Bronchial smooth muscle cell (primary cell): ENCODE results near the gene HSP90B1. TPM values are rescaled to one million over a fixed set of nuclear protein-coding genes. Genes with fewer than 3 reads are reported as not detected.

ENCODE experiments used
- total RNA-seq: library from RNA; depleted of rRNA; stranded (reverse); fragments of >200 nt; gene quantifications from 2 replicates; pipeline ENCODE4 v1.2.1, GENCODE V29; 2014

Gene HSP90B1
- 412 and 615 TPM in 2 replicates for total RNA-seq

GRCh38 chr12:103930034-103930786, at the start of gene HSP90B1:
TSS of gene HSP90B1 (plus strand) at chr12:103930410. CDS start at chr12:103930516, 106 bp downstream.

DNA sequence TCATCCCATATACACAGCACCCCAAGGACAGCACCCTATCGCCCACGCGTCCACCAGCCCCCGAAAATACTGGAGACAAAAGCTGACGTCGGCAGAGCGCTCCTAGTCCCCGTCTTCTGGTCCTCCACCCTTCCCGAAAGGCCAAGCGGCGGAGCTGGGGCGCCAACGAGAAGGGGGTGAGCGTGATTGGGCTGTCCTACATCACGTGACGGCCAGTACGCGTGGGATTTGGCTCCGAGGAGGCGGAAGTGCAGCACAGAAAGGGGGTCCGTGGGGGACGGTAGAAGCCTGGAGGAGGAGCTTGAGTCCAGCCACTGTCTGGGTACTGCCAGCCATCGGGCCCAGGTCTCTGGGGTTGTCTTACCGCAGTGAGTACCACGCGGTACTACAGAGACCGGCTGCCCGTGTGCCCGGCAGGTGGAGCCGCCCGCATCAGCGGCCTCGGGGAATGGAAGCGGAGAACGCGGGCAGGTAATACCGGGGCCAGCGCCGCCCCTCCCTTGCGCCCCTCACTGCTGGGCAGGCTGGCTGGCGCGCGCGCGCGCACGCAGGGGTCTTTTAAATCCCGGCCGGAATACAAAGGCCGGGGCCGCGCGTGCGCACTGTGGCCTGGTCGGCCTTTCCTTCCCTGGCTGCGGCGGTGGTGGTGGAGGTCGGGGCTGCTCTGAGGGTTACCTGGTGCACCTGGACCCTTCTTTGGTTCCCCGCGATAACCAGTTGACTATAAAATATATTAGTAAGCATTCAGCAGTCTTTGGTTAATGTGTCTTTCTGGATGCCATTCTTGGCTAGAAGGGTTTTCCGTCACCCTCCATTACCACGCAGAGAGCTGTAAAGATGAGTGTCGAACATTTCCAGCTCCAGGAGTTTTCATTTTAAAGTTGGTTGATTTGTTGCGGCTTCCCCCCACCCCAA, 35.6 kb downstream of the HSP90B1 start, which contains the start of gene TDG:
Gene TDG, plus strand, starts transcription at position 283 of the 915 bp plus-strand sequence. Its CDS starts 166 bp downstream, at position 449.

Other genes with a start within 250 kb of the HSP90B1 start
- gene NT5DC3, start 89.2 kb upstream of the HSP90B1 start, total RNA-seq: 3.9 and 6.0 TPM in 2 replicates
- gene TDG, start 35.5 kb downstream of the HSP90B1 start, total RNA-seq: 11.7 and 15.3 TPM in 2 replicates
- 51.2 and 82.3 TPM in 2 replicates for gene GLT8D2, start 119.8 kb downstream of the HSP90B1 start, total RNA-seq
- 23.2 and 23.8 TPM in 2 replicates for gene HCFC2, start 134.1 kb downstream of the HSP90B1 start, total RNA-seq
- gene NFYB, start 207.8 kb downstream of the HSP90B1 start, total RNA-seq: 25.4 and 30.9 TPM in 2 replicates